ENCODE results near the gene IFT43.

DNA sequence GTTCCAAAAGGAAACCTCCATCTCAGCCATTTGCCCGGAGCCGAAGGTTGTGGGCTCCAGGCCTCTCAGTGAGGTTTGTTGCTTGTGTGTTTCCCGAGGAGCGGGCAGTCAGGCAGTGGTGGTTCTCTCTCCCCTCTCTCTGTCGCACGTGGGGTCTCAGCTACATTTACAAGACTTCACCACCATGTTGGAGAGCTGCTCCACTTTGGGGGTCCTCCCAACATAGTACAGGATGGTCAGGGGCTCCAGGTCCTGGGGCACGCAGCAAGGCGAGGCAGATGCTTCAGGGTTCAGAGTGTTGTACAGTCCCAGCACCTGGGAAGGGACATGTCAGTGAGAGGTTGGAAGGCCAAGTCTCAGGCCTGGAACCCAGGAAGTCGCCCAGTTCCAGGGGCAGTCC is 26.5 kb upstream of the IFT43 start:
- TF ChIP-seq POLR2A (IDR thresholded peaks at IDR 0.05; ENCODE audit: low read length): no peak
- no peak for TF ChIP-seq GATA1 (IDR thresholded peaks at IDR 0.05; ENCODE audit: low read depth, low read length)

All from erythroblast (primary cell).